ENCODE data around the gene RHOT2. TPM values are rescaled to one million over a fixed set of nuclear protein-coding genes. Genes with fewer than 3 reads are reported as not detected.

The RHOT2 gene
- total and polyA plus RNA-seq, 9 of the 15 experiments (the other 6 are each of a cell fraction or from before 2014, with no cell fraction given) = 5.0 to 373 (median 112) TPM

DNA sequence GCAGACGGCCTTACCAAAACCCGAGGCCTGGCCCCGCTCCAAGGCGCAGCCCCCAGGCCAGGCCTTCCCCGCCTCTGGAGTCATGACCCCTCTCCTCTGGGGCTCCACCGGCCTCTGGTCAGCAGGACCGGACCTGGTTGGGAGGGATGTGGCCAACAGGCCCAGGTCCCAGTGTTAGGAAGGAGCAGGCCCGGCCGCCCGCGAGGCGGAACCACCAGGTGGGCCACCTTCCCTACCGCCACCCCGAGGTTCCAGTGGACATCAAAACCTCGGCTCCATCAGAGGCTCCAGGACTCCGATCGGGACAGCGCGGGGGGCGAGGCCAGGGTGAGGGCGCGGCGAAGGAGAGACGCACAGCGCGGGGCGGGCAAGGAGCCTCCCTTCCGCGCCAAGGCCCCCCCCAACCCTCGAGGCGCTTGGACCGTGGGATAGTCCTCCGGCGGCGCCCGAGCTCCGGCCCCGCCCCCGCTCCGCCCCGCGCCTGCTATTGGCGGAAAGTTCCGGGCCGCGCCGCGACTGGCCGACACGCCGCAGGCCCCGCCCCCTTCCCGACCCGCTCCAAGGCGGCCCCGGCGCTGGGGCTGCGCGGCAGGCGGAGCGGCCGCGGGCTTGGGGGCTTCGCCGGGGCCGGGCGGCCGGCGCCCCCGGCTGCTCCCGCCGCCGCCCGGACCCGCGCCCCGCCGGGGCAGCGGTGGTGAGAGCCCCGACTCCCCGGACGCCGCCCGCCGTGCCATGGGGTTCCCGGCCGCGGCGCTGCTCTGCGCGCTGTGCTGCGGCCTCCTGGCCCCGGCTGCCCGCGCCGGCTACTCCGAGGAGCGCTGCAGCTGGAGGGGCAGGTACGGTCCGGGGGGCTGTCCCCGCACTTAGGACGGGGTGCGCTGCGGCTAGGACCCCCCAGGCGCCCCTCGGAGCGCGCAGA lies 46.9 kb downstream of the RHOT2 start, which contains the start of gene METRN (continued):
- TF ChIP-seq, protein P1, sequence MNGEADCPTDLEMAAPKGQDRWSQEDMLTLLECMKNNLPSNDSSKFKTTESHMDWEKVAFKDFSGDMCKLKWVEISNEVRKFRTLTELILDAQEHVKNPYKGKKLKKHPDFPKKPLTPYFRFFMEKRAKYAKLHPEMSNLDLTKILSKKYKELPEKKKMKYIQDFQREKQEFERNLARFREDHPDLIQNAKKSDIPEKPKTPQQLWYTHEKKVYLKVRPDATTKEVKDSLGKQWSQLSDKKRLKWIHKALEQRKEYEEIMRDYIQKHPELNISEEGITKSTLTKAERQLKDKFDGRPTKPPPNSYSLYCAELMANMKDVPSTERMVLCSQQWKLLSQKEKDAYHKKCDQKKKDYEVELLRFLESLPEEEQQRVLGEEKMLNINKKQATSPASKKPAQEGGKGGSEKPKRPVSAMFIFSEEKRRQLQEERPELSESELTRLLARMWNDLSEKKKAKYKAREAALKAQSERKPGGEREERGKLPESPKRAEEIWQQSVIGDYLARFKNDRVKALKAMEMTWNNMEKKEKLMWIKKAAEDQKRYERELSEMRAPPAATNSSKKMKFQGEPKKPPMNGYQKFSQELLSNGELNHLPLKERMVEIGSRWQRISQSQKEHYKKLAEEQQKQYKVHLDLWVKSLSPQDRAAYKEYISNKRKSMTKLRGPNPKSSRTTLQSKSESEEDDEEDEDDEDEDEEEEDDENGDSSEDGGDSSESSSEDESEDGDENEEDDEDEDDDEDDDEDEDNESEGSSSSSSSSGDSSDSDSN (IDR thresholded peaks at IDR 0.05; ENCODE audit: borderline replicate concordance in 1 of 2, low read depth in 2 of 2, low read length in 2 of 2) = peak in 1 of 2 experiments; percentile 32; a peak in 1 of 4 replicates
- TF ChIP-seq BCOR (IDR thresholded peaks at IDR 0.05) (no peak), CBX1 (IDR thresholded peaks at IDR 0.05; ENCODE audit: low read depth) (no peak), GATAD2B (IDR thresholded peaks at IDR 0.05; ENCODE audit: borderline replicate concordance) (no peak), REST (IDR thresholded peaks at IDR 0.05; ENCODE audit: borderline replicate concordance) (no peak), REST (CRISPR knock-in tag; IDR thresholded peaks at IDR 0.05; ENCODE audit: low read depth) (0 out of 2 replicates have a peak, but pooled peaks have one; percentile 28), BCL6 (CRISPR knock-in tag; IDR thresholded peaks at IDR 0.05) (no peak)
- TF ChIP-seq, protein P2, sequence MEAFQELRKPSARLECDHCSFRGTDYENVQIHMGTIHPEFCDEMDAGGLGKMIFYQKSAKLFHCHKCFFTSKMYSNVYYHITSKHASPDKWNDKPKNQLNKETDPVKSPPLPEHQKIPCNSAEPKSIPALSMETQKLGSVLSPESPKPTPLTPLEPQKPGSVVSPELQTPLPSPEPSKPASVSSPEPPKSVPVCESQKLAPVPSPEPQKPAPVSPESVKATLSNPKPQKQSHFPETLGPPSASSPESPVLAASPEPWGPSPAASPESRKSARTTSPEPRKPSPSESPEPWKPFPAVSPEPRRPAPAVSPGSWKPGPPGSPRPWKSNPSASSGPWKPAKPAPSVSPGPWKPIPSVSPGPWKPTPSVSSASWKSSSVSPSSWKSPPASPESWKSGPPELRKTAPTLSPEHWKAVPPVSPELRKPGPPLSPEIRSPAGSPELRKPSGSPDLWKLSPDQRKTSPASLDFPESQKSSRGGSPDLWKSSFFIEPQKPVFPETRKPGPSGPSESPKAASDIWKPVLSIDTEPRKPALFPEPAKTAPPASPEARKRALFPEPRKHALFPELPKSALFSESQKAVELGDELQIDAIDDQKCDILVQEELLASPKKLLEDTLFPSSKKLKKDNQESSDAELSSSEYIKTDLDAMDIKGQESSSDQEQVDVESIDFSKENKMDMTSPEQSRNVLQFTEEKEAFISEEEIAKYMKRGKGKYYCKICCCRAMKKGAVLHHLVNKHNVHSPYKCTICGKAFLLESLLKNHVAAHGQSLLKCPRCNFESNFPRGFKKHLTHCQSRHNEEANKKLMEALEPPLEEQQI (IDR thresholded peaks at IDR 0.05) = no peak
- TF ChIP-seq, protein P3, sequence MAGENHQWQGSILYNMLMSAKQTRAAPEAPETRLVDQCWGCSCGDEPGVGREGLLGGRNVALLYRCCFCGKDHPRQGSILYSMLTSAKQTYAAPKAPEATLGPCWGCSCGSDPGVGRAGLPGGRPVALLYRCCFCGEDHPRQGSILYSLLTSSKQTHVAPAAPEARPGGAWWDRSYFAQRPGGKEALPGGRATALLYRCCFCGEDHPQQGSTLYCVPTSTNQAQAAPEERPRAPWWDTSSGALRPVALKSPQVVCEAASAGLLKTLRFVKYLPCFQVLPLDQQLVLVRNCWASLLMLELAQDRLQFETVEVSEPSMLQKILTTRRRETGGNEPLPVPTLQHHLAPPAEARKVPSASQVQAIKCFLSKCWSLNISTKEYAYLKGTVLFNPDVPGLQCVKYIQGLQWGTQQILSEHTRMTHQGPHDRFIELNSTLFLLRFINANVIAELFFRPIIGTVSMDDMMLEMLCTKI (IDR thresholded peaks at IDR 0.05; ENCODE audit: partially characterized antibody) = no peak
- TF ChIP-seq, protein P4, sequence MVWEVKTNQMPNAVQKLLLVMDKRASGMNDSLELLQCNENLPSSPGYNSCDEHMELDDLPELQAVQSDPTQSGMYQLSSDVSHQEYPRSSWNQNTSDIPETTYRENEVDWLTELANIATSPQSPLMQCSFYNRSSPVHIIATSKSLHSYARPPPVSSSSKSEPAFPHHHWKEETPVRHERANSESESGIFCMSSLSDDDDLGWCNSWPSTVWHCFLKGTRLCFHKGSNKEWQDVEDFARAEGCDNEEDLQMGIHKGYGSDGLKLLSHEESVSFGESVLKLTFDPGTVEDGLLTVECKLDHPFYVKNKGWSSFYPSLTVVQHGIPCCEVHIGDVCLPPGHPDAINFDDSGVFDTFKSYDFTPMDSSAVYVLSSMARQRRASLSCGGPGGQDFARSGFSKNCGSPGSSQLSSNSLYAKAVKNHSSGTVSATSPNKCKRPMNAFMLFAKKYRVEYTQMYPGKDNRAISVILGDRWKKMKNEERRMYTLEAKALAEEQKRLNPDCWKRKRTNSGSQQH (CRISPR knock-in tag; IDR thresholded peaks at IDR 0.05) = no peak

Data from K562 (cell line).